ENCODE measurements around the gene FAM222B.
A peak's percentile ranks its signal among the peaks of the same experiment; 100 is the strongest.

FAM222B gene

GRCh38 chr17:28812091-28812747 is 30.4 kb downstream of the FAM222B start:
- TF ChIP-seq CTCF (IDR thresholded peaks at IDR 0.05) (no peak), ZFX (IDR thresholded peaks at IDR 0.05; ENCODE audit: borderline replicate concordance) (no peak)
- peak overlapping the region; percentile 77 for H3K27ac ChIP-seq

- H3K27ac ChIP-seq = peak overlapping the region; percentile 77
- TF ChIP-seq ZFX (IDR thresholded peaks at IDR 0.05; ENCODE audit: borderline replicate concordance) (no peak), CTCF (IDR thresholded peaks at IDR 0.05) (no peak)
Measured at GRCh38 chr17:28811651-28812090, 30.9 kb downstream of the FAM222B start.

GRCh38 chr17:28810437-28810836 is 32.2 kb downstream of the FAM222B start:
- TF ChIP-seq ZFX (IDR thresholded peaks at IDR 0.05; ENCODE audit: borderline replicate concordance) = no peak
- TF ChIP-seq CTCF (IDR thresholded peaks at IDR 0.05) = no peak
- H3K27ac ChIP-seq = peak overlapping the region; percentile 77

GRCh38 chr17:28807925-28808634 is 34.5 kb downstream of the FAM222B start:
- H3K27ac ChIP-seq = peak overlapping the region; percentile 77
- TF ChIP-seq CTCF (IDR thresholded peaks at IDR 0.05) (no peak), ZFX (IDR thresholded peaks at IDR 0.05; ENCODE audit: borderline replicate concordance) (no peak)

- no peak for TF ChIP-seq ZFX (IDR thresholded peaks at IDR 0.05; ENCODE audit: borderline replicate concordance)
- no peak for TF ChIP-seq CTCF (IDR thresholded peaks at IDR 0.05)
- 0 out of 2 replicates have a peak overlapping the region, but pooled peaks have one; percentile 12 for H3K27ac ChIP-seq
Measured at GRCh38 chr17:28796062-28796461, 46.5 kb downstream of the FAM222B start.

- H3K27ac ChIP-seq = peak overlapping the region; percentile 29; the same call in 1 of the 2 replicates
Measured at GRCh38 chr17:28794846-28795441, 47.6 kb downstream of the FAM222B start.

GRCh38 chr17:28792877-28793661 is 49.5 kb downstream of the FAM222B start:
- TF ChIP-seq ZFX (IDR thresholded peaks at IDR 0.05; ENCODE audit: borderline replicate concordance) = no peak
- no peak for TF ChIP-seq CTCF (IDR thresholded peaks at IDR 0.05)
- peak overlapping the region; percentile 29; the same call in 1 of the 2 replicates for H3K27ac ChIP-seq
